Activated gamma-delta T cell (primary cell): Measurements from ENCODE around the gene HSFX3.
A peak's percentile ranks its signal among the peaks of the same experiment; 100 is the strongest.
"Not testable (repeated sequence)": the region's sequence is repeated elsewhere in the genome, so short reads cannot be mapped to it uniquely, and the experiment has no call there.

Experiments
- DNase-seq: peaks from one replicate; lab custom pipeline; 2025; lab: John Stamatoyannopoulos, UW

HSFX3 gene

GRCh38 chrX:149517308-149517707 is 32.4 kb downstream of the HSFX3 start:
- DNase-seq, result no peak

GRCh38 chrX:149516604-149517003 is 33.1 kb downstream of the HSFX3 start:
- DNase-seq, result no peak

GRCh38 chrX:149515954-149516602 is 33.6 kb downstream of the HSFX3 start:
- no peak for DNase-seq

- no peak for DNase-seq
Measured at GRCh38 chrX:149513825-149514428, 35.8 kb downstream of the HSFX3 start.

- no peak for DNase-seq
Measured at GRCh38 chrX:149512225-149512885, 37.4 kb downstream of the HSFX3 start.

- DNase-seq, result no peak
Measured at GRCh38 chrX:149511081-149511480, 38.6 kb downstream of the HSFX3 start.

- DNase-seq, result no peak
Measured at GRCh38 chrX:149510386-149510785, 39.3 kb downstream of the HSFX3 start.

GRCh38 chrX:149508467-149508866 is 41.3 kb downstream of the HSFX3 start:
- DNase-seq, result no peak

GRCh38 chrX:149506349-149506748 is 43.4 kb downstream of the HSFX3 start:
- no peak for DNase-seq

GRCh38 chrX:149505671-149506070 is 44.1 kb downstream of the HSFX3 start:
- DNase-seq, result no peak

GRCh38 chrX:149504915-149505651 is 44.6 kb downstream of the HSFX3 start, which contains the start of gene IDS:
TSS of gene IDS (minus strand) at chrX:149505306. CDS start at chrX:149505137, 169 bp downstream.
- peak; percentile 72 for DNase-seq

- no peak for DNase-seq
Measured at GRCh38 chrX:149504226-149504914, 45.4 kb downstream of the HSFX3 start.

GRCh38 chrX:149503446-149503845 is 46.3 kb downstream of the HSFX3 start:
- not testable (repeated sequence) for DNase-seq

GRCh38 chrX:149502923-149503322 is 46.8 kb downstream of the HSFX3 start:
- not testable (repeated sequence) for DNase-seq

- no peak for DNase-seq
Measured at GRCh38 chrX:149499766-149500165, 50.0 kb downstream of the HSFX3 start.

- DNase-seq, result no peak
Measured at GRCh38 chrX:149498767-149499166, 51.0 kb downstream of the HSFX3 start.
